Measurements from ENCODE around the gene SELPLG.
A peak's percentile ranks its signal among the peaks of the same experiment; 100 is the strongest.
"Not testable (repeated sequence)": the region's sequence is repeated elsewhere in the genome, so short reads cannot be mapped to it uniquely, and the experiment has no call there.

The SELPLG gene

DNA sequence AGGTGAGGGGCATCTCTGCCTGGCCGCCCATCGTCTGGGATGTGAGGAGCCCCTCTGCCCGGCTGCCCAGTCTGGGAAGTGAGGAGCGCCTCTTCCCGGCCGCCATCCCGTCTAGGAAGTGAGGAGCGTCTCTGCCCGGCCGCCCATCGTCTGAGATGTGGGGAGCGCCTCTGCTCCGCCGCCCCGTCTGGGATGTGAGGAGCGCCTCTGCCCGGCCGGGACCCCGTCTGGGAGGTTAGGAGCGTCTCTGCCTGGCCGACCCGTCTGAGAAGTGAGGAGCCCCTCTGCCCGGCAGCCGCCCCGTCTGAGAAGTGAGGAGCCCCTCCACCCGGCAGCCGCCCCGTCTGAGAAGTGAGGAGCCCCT lies 22.1 kb upstream of the SELPLG start:
- DNase-seq (ENCODE audit: low spot score): not testable (repeated sequence)

DNA sequence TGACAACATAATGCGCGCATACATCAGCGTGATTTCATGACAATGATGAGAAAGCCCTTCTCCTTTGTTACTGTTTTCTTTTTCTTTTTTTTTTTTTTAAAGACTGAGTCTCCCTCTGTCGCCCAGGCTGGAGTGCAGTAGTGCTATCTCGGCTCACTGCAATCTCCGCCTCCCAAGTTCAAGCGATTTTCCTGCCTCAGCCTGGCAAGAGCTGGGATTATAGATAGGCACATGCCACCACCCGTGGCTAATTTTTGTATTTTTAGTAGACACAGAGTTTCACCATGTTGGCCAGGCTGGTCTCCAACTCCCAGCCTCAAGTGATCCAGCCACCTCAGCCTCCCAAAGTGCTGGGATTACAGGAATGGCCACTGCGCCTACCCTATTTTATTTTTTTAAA lies 20.9 kb upstream of the SELPLG start:
- not testable (repeated sequence) for DNase-seq (ENCODE audit: low spot score)

GRCh38 chr12:108653922-108654321 lies 20.2 kb upstream of the SELPLG start:
- no peak for DNase-seq (ENCODE audit: low spot score)

GRCh38 chr12:108653082-108653516 lies 19.4 kb upstream of the SELPLG start:
- DNase-seq (ENCODE audit: low spot score): no peak

GRCh38 chr12:108650083-108650482 lies 16.4 kb upstream of the SELPLG start:
- DNase-seq (ENCODE audit: low spot score): no peak

GRCh38 chr12:108649669-108650068 lies 16.0 kb upstream of the SELPLG start:
- no peak for DNase-seq (ENCODE audit: low spot score)

DNA sequence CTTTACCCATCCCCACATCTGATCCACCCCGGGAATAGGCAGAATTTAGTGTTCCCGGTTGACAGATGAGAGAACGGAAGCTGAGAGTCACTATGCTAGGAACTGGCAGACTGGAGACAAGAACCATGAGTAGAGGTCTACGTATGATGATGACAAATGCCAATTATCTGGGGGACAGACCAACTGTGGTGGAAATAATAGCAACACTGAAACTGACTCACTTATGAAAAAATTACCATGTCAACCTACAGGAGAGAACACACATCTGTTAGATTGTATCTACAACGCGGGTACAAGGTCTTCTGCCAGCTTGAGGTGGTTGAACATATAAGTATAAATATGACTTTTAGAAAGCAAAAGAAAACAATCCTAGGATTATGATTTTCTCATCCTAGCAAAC lies 15.4 kb upstream of the SELPLG start:
- no peak for DNase-seq (ENCODE audit: low spot score)

DNA sequence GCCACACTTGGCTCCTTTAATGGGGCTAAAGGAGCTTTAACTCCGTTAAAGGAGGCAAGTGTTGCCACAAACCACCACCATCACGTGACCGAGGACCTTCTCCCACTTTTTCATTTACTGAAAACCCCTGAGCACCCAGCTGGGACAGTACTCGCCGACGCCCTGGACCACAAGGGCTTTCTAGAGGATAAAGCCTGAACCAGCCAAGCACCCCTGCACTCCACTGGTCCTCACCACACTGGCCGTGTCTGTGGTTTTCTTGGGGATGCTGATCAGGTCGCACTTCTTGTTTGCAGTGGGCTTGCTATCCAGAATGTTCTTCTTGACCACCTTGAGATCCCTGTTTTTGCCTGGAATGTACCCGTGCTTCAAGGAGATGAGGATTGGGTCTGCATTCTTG lies 14.7 kb upstream of the SELPLG start:
- DNase-seq (ENCODE audit: low spot score): no peak

DNA sequence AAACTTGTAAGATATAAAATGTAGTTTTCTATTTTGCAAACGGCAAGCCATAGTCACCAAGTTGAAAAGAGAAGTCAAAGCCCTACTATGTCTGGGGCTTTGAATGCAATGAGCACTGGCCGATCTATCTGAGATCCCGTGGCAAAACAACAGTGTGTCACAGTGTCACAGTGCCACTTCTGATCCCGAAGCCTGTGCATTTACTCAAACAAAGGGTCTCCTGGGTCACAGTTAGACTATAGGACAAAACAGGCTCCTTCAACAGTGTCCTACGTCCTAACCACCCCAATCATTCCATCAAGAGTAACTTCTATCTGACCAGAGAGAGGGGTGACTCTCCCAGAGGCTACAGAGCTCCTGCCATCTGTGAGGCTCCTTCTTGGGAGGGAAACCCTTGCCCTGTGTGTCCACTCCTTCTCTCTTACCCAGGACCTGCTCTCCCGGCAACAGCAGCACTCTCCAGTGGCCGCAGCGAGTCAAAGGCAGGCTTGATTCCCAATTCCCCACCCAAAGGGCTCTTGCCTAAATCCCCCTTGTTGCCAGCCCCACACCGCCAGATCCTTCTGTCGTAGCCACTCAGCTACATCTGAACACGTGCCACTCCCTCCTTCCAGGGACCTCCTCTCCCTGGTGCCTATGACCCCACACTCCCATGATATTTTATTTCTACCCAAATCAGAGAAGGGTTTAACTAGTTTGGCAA lies 14.0 kb upstream of the SELPLG start:
- no peak for DNase-seq (ENCODE audit: low spot score)

GRCh38 chr12:108646600-108647579 lies 13.2 kb upstream of the SELPLG start:
- DNase-seq (ENCODE audit: low spot score): no peak

GRCh38 chr12:108645686-108646599 lies 12.2 kb upstream of the SELPLG start:
- no peak for DNase-seq (ENCODE audit: low spot score)

GRCh38 chr12:108644811-108645120 lies 11.1 kb upstream of the SELPLG start:
- DNase-seq (ENCODE audit: low spot score): no peak

DNA sequence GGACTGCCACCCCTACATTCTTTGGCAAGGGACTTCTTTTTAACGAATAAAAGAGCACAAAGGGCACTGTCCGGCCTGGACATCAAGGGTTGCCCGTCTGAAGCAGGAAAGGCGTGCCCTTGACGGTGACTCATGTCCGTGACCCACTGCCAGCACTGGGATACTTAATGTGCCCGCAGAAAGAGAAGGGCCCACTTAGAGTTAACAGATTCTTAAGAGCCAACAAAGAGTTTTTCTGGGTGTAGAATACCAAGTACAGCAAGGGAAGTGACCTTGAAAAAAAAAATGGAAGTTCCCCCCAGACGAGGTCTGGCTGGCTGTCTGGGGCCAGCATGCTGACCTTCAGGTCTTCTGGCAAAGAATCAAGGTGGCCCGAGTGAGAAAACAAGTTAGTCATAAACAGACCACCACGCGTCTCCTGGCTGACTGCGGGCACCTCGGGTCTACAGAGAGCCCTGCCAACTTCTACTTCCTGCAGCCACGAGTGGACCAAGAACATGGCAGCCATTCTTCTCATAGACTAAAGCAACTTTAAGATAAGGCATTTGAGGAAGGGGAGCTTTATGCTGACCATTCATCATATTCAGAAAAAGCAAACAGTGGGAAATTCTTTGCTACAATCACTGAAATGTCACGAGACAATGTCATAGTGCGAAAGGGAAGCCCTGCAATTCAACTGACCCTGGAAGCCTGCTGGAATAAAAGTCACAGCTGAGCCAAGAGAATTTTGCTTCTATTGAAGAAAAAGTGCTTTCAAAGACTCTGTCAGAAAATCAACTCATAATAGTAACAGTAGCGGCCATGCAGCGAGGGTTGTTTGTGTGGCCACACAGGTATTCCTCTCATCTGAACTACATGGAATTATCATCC lies 10.5 kb upstream of the SELPLG start:
- peak; percentile 76 for DNase-seq (ENCODE audit: low spot score)

DNA sequence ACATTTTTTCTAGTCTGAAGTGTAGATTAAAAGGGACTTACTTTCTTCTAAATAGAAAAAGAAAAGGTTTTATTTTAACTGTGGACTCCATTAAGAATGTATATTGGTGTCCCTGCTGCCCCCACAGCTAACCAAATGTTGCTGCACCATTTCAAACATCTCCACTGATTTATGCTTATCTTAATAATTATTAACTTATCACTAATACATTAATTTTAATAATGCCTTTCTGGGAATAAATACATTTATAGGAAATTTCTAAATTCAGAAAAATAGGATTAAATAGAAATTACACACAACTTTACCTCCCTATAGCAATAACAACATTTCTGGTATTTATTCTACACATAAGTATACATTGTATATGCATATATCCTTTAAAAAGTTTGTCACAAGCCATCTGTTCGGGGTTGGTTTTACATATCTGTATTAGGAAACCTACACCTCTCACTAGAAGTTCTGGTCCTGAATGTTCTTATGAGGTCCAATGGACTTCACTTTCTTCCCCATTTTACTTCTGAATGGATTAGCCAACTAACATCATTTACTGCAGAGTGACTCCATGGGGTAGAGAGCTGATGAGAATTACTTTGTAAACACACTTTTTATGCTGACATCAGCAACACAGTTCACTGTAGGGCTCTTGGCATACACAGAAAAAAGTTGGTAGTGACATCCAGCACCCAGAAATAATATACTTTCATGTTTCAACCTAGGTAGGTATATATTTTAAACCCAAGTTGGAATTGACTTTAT lies 9.4 kb upstream of the SELPLG start:
- DNase-seq (ENCODE audit: low spot score): no peak

DNA sequence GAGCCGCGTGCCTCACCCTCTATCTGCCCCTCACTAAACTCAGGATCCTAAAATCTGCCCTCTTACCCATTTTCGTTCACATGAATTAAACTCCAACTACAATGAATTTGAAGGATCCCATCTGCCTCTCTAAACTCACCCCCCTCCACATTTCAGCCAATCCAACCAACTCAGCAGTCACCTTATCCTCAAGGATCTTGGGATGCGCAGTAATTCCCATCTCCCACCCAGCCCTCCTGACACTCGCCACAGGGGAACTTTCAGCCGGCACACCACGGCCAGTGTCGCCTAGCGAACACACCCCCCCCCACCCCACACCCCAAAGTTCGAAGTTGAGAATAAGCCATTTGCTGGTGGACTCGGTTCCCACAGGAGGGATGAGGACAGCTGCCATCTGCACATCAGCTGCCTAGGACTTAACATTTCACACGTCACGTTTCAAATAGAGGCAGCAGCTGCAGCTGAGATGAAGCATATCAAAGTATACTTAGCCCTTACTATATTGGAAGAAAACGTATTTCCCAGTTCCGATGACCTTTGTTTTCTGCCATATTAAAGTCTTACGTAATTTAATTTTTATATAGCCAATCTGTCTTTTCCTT lies 8.7 kb upstream of the SELPLG start:
- DNase-seq (ENCODE audit: low spot score): no peak

DNA sequence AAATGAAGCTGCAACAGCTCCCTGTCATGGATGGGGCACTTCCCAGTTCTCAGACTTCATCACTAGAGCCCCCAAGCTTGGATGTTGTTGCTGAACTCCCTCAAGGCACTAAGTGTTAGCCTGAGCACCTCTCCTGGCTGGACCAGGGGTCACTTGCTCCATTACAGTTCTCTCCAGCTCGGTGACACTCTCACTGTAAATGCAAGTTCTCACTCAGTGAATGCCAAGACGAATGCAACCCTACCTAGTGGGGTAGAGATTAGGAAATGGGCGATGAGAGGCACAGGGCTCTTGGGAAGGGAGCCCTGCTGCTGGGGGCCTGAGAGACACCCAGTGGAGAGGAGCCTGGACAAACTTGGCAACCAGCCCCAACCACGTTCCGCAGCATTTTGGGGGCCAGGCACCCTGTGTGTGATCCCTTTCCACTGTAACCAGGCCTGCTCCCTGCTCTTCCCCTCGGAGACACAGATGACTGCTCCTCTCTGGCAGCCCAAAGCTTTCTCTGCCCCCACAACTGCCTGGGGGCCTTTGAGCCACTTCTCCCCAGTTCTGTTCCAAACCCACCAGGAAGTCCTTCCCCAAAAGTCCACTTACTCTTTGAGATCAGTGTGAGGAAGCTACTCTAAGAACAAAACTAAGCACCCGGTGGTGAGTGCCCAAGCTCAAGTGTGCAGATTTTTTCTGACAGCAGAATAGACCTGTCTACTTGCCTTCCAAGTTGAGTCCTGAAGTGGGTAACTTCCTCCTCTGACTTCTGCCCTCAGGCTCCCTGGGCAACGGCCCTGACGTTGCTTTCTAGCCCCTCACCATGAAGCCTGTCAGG lies 8.0 kb upstream of the SELPLG start:
- DNase-seq (ENCODE audit: low spot score): no peak

DNA sequence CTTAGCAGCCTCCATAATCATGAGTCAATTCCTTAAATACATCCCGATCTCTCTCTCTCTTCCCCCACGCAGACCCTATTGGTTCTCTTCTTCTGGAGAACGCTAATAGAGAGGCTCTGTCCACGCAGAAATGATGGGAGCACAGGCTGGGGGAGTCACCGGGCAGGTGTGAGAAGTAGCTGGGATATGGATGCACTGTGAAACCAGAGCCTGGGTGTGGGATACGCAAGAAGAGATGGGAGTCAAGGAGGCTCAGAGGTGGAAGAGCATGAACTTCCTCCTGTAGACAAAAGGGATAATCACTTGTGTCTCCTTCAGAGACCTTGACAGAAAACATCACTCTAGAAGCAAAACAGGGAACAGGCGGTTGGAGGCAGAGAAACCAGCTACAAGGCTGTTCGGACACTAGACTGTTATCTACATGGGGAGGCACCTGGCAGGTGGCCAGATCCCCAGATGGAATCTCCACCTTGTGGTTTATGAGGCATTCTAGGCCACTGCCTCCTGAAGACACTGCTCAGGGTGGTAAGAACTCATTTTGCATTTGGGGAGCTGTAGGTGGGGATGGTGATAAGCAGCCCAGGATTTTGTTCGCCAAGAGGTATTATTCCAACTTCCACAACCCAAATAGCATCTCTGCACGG lies 7.2 kb upstream of the SELPLG start:
- no peak for DNase-seq (ENCODE audit: low spot score)

- no peak for DNase-seq (ENCODE audit: low spot score)
These were observed 5.5 kb upstream of the SELPLG start for GRCh38 chr12:108638997-108639822.

Measured in kidney capillary endothelial cell (primary cell).